T-helper 2 cell treated with Interferon-gamma antibody and Interleukin-4, amounts not matched to agents 5 μg/mL and 100 μg/mL, for 36 hours (primary cell): ENCODE measurements around the gene FHIT.

ENCODE experiments used
- DNase-seq: peaks from one replicate; pipeline ENCODE4 v3.0.0; 2021; ENCODE audit warnings: low spot score
- H3K27ac Mint-ChIP-seq: one replicate; pipeline ENCODE4 v1.8.0; 2021; ENCODE audit warnings: mild to moderate bottlenecking, mixed read lengths
- H3K27me3 Mint-ChIP-seq: one replicate; pipeline ENCODE4 v1.8.0; 2021; ENCODE audit warnings: low read depth, mixed read lengths
- H3K36me3 Mint-ChIP-seq: one replicate; pipeline ENCODE4 v1.8.0; 2021; ENCODE audit warnings: low read depth, mixed read lengths
- H3K4me1 Mint-ChIP-seq: one replicate; pipeline ENCODE4 v1.8.0; 2021; ENCODE audit warnings: low read depth, mixed read lengths
- H3K4me3 Mint-ChIP-seq: one replicate; pipeline ENCODE4 v1.8.0; 2022; ENCODE audit warnings: mild to moderate bottlenecking, moderate library complexity, mixed read lengths
- H3K9me3 Mint-ChIP-seq: one replicate; pipeline ENCODE4 v1.8.0; 2021; ENCODE audit warnings: mixed read lengths

The FHIT gene

GRCh38 chr3:60309539-60310268 is 941.5 kb downstream of the FHIT start:
- Mint-ChIP-seq H3K9me3 (no peaks in the 10 kb centered on the region), H3K27ac (no peak overlapping the region), H3K27me3 (no peaks in the 10 kb centered on the region), H3K36me3 (peaks cover 3% of the 10 kb centered on the region), H3K4me3 (no peak overlapping the region), H3K4me1 (peaks cover 3% of the 10 kb centered on the region)
- no peak for DNase-seq

DNA sequence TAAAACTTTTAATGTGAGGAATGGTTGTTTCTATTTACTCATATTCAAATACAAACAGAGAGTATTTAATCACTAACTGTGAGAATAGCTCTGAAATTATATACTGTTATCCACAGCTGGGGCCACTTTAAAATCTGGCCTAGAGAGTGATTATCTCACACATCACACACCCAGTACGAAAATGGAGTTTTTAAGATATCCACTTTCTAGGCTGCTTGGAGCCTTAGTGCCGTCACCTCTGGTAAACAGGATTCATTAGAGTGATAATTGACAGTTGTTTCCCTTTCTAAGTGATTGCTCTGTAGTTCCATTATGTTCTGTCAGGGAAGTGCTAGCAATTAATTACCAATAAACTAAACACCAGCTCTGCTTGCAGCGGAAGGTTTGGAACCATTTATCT is 942.4 kb downstream of the FHIT start:
- Mint-ChIP-seq H3K27me3 (no peaks in the 10 kb centered on the region), H3K36me3 (peaks cover 3% of the 10 kb centered on the region), H3K4me3 (no peak overlapping the region), H3K27ac (no peak overlapping the region), H3K9me3 (no peaks in the 10 kb centered on the region), H3K4me1 (peaks cover 7% of the 10 kb centered on the region)
- DNase-seq, result no peak

DNA sequence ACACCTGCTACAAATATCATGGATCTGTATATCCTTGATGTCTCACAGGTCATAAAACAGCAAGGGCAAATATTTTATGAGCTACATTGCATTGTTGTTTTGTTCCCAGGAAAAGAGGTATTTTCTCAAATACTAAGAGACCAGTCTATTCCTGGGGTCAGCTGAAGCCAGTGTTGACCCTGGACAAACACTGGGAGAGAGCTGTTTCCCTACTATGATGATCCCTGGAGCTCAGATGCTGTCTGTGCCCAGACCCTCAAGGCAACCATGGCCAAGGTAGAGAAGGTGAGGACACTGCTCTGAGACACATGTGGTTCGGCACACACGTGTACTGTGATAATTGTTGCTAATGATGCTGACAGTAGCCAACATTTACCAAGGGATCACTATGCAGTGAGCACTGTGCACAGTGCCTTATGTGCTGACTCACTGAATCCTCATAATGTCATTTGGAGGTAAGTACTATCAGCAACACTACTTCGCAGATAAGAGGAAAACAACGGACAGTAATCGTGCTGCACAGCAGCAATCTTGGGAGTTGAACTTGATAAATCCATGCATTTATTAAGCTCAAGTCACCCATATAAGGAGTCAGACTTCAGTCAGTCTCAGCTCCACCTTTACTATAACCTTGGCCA is 943.6 kb downstream of the FHIT start:
- no peaks in the 10 kb centered on the region for H3K36me3 Mint-ChIP-seq
- H3K27ac Mint-ChIP-seq, result no peak overlapping the region
- no peaks in the 10 kb centered on the region for H3K9me3 Mint-ChIP-seq
- no peak overlapping the region for H3K4me3 Mint-ChIP-seq
- H3K4me1 Mint-ChIP-seq, result peaks cover 4% of the 10 kb centered on the region
- H3K27me3 Mint-ChIP-seq, result no peaks in the 10 kb centered on the region
- no peak for DNase-seq

GRCh38 chr3:60304112-60304511 is 947.1 kb downstream of the FHIT start:
- no peak for DNase-seq
- Mint-ChIP-seq H3K27me3 (no peaks in the 10 kb centered on the region), H3K9me3 (peaks cover 7% of the 10 kb centered on the region), H3K27ac (no peak overlapping the region), H3K4me3 (no peak overlapping the region), H3K36me3 (no peaks in the 10 kb centered on the region), H3K4me1 (peaks cover 4% of the 10 kb centered on the region)

DNA sequence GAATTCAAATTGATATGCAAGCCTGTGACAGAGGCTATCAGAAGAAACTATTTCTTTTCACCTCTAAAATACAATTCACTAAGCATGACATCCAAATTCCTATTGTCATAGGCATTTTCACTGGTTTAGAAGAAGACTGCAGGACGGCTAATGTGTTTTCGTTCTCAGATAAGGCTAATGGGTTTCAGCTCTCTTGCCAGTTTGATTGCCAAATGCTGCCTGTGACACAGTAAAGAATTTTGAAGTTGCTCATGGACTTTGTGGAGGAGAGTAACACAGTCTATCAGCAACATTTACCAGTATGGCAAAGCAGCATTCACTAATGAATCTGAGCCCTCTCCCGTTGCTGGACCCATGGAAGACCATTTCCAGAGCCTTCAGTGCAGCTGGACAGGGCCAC is 948.1 kb downstream of the FHIT start:
- Mint-ChIP-seq H3K27me3 (no peaks in the 10 kb centered on the region), H3K4me3 (no peak overlapping the region), H3K36me3 (no peaks in the 10 kb centered on the region), H3K9me3 (peaks cover 7% of the 10 kb centered on the region), H3K4me1 (peaks cover 4% of the 10 kb centered on the region), H3K27ac (no peak overlapping the region)
- DNase-seq, result no peak

GRCh38 chr3:60301142-60301541 is 950.1 kb downstream of the FHIT start:
- DNase-seq, result no peak
- H3K27me3 Mint-ChIP-seq, result no peaks in the 10 kb centered on the region

DNA sequence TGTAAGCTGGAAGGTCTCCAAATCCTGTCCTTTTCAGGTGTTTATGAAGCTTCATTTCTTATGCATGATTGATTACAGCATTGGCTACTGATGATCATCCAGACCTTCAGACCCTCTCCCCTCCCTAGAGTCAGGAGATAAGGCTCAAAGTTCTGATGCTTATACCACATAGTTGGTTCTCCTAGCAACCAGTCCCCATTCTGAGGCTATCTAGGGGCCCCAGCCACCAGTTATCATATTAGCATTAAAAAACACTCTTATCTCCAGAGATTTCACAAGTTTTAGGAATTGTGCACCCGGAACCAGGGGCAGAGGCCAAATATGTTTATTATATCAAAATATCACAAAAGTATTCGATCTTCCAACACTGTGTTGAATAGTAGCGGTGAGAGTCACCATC is 953.1 kb downstream of the FHIT start:
- no peak for DNase-seq
- H3K4me1 Mint-ChIP-seq, result peaks cover 10% of the 10 kb centered on the region
- H3K36me3 Mint-ChIP-seq, result peaks cover 6% of the 10 kb centered on the region
- H3K4me3 Mint-ChIP-seq, result no peak overlapping the region
- no peaks in the 10 kb centered on the region for H3K27me3 Mint-ChIP-seq
- no peak overlapping the region for H3K27ac Mint-ChIP-seq
- H3K9me3 Mint-ChIP-seq, result peaks cover 12% of the 10 kb centered on the region

More at GRCh38 chr3:60301142-60301541, 950.1 kb downstream of the FHIT start:
- H3K4me3 Mint-ChIP-seq, result no peak overlapping the region
- no peak overlapping the region for H3K27ac Mint-ChIP-seq
- peaks cover 6% of the 10 kb centered on the region for H3K4me1 Mint-ChIP-seq
- H3K9me3 Mint-ChIP-seq, result peaks cover 7% of the 10 kb centered on the region
- H3K36me3 Mint-ChIP-seq, result peaks cover 4% of the 10 kb centered on the region

DNA sequence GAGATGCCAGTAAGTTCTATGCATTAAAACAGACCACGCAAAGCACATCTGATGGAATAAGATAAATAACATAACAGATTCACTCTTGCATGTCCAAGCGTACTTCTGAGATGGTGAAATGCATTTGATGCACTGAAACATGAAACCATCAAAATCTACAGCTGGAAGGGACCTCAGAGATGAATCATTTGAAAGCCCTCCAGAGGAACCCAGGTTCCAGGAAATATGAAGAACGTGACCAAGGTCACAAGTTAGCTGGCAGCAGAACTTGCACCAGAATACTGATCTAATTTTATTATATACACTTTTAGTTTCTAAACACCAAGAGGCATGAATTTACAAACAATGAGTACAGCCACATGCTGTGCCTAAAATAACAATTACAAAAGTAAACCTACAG is 957.1 kb downstream of the FHIT start:
- peaks cover 6% of the 10 kb centered on the region for H3K36me3 Mint-ChIP-seq
- no peak for DNase-seq
- H3K27ac Mint-ChIP-seq, result no peak overlapping the region
- H3K4me3 Mint-ChIP-seq, result no peak overlapping the region
- peaks cover 5% of the 10 kb centered on the region for H3K9me3 Mint-ChIP-seq
- peaks cover 10% of the 10 kb centered on the region for H3K4me1 Mint-ChIP-seq
- no peaks in the 10 kb centered on the region for H3K27me3 Mint-ChIP-seq

GRCh38 chr3:60291115-60291514 is 960.1 kb downstream of the FHIT start:
- no peak for DNase-seq
- Mint-ChIP-seq H3K27me3 (no peaks in the 10 kb centered on the region), H3K4me3 (no peak overlapping the region), H3K36me3 (peaks cover 2% of the 10 kb centered on the region), H3K4me1 (peaks cover 7% of the 10 kb centered on the region), H3K27ac (no peak overlapping the region), H3K9me3 (peaks cover 5% of the 10 kb centered on the region)

DNA sequence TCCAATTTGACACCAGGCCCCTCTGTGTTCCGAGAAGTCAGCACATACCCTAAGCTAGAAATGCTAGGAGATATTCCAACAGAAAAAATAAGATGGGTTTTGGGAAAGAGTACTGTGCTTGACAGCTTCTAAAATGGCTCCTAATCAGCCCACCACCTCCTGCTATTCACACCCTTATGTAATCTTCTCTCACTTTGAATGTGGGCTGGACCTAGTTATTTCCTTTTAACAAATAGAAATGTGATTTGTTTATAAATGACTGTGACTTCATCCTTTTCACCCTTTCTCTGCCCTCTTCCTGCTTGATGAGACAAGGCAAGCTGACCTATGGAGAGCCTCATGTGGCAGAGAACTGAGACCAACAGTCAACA is 961.1 kb downstream of the FHIT start:
- DNase-seq, result no peak
- Mint-ChIP-seq H3K4me3 (no peak overlapping the region), H3K27me3 (no peaks in the 10 kb centered on the region), H3K27ac (no peak overlapping the region), H3K4me1 (peaks cover 4% of the 10 kb centered on the region), H3K9me3 (peaks cover under 1% of the 10 kb centered on the region), H3K36me3 (no peaks in the 10 kb centered on the region)

DNA sequence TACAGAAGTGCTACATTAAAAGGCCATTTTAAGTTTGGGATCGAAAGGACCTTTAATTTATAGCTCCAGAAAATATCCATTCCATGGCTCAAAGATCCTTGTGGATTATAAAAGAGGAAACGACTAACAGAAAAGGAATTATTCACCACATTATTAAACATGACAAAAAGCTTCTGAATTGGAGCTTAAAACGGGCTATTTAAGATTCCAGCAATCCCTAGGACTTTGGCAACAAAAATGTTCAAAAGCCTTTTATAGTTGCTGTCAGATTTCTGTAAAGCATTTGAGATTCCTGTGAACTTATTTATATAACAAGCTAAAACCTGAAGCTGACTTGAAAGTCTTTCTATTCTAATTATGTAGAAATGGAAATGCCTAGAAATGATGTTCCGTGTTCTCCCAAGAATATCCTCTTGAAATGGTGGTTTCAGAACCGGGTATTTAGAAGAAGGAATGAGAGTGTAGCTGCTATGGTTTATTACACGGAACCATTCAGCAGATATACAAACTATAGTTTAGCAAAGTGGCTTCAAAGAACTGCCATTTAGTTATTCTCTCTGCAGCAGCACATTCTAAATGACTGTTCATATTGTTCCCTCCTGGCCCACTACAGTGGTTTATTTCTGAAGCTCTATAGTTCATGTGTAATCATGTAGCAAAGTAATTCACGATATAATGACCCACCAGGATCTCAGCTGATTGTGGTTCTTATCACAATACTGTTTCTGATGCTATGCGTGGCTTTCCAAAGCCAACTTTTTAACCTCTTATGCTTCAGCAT is 961.7 kb downstream of the FHIT start:
- H3K27me3 Mint-ChIP-seq, result no peaks in the 10 kb centered on the region
- H3K36me3 Mint-ChIP-seq, result no peaks in the 10 kb centered on the region
- DNase-seq, result no peak
- no peak overlapping the region for H3K27ac Mint-ChIP-seq
- H3K4me3 Mint-ChIP-seq, result no peak overlapping the region
- H3K9me3 Mint-ChIP-seq, result no peaks in the 10 kb centered on the region
- H3K4me1 Mint-ChIP-seq, result peaks cover 2% of the 10 kb centered on the region

DNA sequence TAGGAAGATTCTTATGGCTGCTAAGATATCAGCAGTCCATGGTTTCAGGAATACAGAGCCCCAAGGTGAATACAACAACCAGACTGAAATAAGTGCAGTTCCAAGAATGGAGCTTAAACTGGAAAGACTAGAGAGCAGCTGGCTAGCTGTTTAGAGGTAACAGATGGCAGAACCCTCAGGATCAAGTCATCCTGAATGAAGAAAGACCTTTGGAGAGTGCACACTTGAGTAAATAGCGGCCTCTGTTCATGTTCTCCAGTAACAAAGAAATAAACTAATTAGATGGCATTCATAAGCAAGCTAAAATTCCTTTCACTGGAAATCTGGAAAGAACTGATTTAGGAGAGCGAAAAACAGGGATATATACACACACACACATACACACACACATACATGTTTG is 968.4 kb downstream of the FHIT start:
- Mint-ChIP-seq H3K27me3 (no peaks in the 10 kb centered on the region), H3K36me3 (no peaks in the 10 kb centered on the region), H3K27ac (no peak overlapping the region), H3K4me3 (no peak overlapping the region), H3K9me3 (peaks cover 3% of the 10 kb centered on the region), H3K4me1 (no peaks in the 10 kb centered on the region)
- DNase-seq, result no peak

DNA sequence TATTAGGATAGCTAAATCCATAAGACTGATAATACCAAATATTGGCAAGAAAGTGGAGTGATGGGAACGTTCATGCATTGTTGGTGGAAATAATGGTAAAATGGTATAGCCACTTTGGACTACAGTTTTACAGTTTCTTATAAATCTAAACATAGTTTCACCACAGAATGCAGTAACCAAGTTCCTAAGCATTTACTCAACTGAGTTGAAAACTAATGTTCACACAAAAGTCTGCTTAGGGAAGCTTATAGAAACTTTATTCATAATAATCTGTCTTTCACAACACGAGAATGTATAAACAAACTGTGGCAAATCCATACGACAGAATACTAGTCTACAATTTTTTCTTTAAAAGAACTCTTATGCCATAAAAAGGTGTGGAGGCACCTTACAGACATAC is 969.3 kb downstream of the FHIT start:
- H3K4me3 Mint-ChIP-seq, result no peak overlapping the region
- DNase-seq, result no peak

GRCh38 chr3:60277361-60277800 is 973.9 kb downstream of the FHIT start:
- peaks cover 10% of the 10 kb centered on the region for H3K9me3 Mint-ChIP-seq
- no peaks in the 10 kb centered on the region for H3K27me3 Mint-ChIP-seq
- no peaks in the 10 kb centered on the region for H3K4me1 Mint-ChIP-seq

More for the DNA sequence above, 969.3 kb downstream of the FHIT start:
- no peaks in the 10 kb centered on the region for H3K4me1 Mint-ChIP-seq
- H3K27ac Mint-ChIP-seq, result no peak overlapping the region
- H3K27me3 Mint-ChIP-seq, result no peaks in the 10 kb centered on the region
- no peaks in the 10 kb centered on the region for H3K36me3 Mint-ChIP-seq
- H3K9me3 Mint-ChIP-seq, result peaks cover 3% of the 10 kb centered on the region

More at GRCh38 chr3:60277361-60277800, 973.9 kb downstream of the FHIT start:
- no peak overlapping the region for H3K27ac Mint-ChIP-seq
- no peak for DNase-seq
- H3K4me3 Mint-ChIP-seq, result no peak overlapping the region
- no peaks in the 10 kb centered on the region for H3K36me3 Mint-ChIP-seq
